ENCODE results near the gene SMPX. TPM values are rescaled to one million over a fixed set of nuclear protein-coding genes. Genes with fewer than 3 reads are reported as not detected.
"Not testable (repeated sequence)": the region's sequence is repeated elsewhere in the genome, so short reads cannot be mapped to it uniquely, and the experiment has no call there.

SMPX gene
- total RNA-seq (2014; rRNA removed; shearing (Covaris generic)): not detected in 2 replicates

DNA sequence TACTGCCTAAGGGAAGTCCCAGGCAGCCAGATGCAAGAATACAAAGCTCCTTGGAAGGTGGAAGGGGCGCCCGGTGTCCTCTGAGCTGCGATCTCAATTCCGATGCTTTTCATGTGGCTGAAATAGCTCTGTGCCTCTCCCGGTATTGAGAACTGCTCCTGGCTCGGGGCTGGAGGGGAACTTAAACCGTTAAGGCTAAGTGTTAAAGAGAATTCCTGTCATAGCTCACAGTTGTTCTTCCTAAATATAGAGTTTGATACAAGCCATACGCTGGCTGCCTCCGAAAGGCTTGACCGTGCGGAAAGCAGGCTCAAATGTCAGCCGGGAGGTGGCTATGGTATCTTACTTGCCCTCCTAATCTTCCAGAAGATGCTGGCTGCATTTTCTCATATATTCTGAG, at the start of gene SMPX:
Gene SMPX (minus strand): TSS at position 157 of the 400 bp plus-strand sequence. CDS start 3,826 bp downstream, outside the sequence.
- DNase-seq (ENCODE audit: low read depth): no peak

DNA sequence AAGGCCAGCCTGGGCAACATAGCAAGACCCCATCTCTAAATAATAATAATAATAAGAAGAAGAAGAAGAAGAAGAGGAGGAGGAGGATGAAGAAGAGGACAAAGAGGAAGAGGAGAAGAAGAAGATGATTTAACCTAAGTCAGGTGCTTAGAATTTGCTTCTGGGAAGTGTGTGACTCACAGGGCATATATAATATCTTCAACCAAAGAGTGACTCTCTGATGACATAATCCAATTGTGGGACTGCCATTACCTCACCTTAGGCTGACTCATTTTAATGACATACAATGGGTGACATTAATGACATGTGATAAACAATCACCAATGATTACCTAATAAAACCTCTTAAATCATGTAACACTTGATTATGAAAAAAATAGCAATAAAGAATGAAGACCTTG, 48.8 kb upstream of the SMPX start:
- DNase-seq (ENCODE audit: low read depth): no peak

DNA sequence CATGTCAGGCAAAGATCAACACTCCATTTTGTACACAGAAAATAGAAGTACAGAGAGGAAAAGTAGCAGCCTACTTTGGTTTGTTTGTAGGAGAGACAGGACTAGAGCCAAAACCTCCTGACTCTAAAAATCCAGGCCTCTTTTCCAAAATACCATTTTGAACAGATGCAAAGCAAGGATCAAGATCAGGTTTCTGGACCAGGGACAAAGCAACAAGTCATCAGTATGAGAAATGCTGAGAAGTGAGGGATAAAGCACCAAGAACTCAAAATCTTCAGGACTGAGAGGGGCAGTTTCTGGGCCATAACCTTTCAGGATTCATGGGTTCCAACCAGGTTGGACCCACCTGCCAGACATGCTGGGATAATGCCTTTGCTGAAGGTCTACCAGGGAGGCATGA, 44.9 kb upstream of the SMPX start:
- no peak for DNase-seq (ENCODE audit: low read depth)

DNA sequence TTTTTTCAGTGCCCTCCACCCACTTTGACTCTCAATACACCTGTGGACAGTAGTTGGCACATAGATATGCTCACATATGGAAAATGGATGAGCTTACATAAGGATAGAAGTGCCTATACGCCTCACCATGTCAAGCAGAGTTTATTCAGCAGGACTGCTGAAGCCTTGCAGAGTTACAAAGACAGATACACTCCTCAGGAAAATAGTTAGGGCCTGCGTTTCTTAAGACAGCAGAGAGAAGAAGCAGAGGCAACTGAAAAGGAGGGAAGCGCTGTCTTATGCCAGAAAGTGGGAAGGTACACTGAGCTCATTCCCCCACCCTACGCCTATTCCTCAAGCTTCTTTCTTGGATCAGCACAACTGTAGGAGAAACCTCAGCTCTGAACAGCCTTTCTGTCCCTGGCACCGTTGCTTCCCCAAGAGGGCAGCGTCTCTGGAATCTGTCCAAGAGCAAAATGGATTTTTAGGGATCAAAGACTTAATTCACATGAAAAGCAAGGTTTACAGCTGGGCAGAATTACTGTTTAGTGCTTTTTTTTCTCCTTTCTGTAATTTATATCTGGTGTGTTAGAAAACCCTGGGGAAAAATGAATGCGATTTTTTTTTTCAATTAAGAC, 44.2 kb upstream of the SMPX start:
- no peak for DNase-seq (ENCODE audit: low read depth)

DNA sequence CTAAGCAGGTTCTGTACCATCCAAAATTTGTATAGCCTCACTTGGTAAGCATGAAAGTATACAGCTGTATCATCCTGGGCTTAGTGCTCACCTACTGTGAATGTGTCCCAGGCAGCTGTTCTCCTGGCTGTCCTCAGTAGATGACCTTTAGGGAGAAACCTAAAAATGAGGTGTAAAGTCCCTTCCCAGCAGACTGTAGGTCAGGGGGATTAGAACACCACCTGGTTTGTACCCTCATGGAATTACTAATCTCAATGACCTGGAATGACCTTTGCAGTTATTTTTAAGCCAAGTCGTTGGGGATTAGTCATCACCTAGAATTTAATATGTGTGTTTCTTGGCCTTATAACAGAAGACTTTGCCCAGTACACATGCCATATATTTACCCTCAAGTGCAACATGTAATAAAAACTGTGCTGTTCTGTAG, 42.4 kb upstream of the SMPX start:
- DNase-seq (ENCODE audit: low read depth): peak; percentile 60

DNA sequence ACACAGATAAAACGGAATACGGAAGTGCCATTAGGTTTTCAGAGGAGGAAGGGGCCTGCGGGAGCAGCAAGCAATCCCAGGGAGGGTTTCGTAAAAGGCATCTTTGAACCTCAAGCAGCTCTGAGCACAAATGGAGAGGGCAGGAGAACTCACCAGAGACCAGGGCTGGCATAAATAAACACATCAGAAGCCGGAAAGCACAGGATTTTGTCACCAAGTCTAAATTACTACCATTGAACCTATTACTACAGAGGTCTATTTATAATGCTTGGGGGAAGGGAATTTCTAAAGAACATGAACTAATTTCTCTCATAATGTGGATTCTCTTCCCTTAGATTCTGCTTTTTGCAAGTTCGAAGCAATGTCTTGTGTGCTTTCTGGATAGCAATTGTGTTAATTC, 41.9 kb upstream of the SMPX start:
- no peak for DNase-seq (ENCODE audit: low read depth)

DNA sequence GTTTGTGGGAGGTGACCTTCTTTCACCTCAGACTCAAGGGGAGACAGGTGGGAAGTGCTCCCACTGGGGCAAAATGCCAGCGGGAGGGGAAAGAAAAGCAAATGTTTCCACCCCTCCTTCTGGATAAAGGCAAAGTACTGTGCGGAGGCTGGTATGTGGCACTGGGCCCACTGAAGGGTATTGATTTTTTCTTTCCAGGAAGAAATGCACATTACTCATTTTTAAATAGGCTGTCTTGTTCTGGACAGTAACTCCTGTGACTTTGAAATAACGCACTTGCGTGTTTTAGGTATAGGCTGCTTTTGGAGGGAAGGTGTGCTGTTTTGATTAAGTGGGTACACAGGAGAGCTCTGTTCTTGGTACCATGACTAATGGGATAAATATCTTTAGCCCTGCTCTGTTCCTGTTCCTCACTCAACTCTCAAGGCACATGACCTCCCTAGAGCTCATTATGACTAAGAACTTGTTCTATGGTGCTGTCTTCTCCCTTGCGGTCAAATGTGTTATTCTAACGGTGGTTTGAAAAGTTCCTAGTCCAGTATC, 40.8 kb upstream of the SMPX start:
- peak; percentile 85 for DNase-seq (ENCODE audit: low read depth)

DNA sequence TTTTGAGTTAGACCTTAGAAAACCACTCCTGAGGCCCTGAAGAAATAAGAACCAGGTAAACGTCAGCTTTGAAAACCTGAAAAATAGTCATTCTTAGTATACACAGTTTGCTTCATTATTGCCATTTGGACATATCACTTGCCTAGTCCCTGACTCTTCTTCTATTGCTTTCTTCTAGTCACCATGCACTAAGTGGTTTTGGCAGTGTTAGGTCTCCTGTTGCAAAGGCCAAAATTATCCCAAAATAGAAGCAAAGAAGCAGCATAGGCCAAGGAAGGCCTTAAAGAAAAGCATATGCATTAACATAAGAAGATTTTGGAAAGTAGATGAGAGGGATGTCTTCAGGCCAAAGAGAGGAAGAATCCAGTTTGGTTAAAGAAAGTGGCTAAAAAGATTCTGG, 24.1 kb upstream of the SMPX start:
- no peak for DNase-seq (ENCODE audit: low read depth)

DNA sequence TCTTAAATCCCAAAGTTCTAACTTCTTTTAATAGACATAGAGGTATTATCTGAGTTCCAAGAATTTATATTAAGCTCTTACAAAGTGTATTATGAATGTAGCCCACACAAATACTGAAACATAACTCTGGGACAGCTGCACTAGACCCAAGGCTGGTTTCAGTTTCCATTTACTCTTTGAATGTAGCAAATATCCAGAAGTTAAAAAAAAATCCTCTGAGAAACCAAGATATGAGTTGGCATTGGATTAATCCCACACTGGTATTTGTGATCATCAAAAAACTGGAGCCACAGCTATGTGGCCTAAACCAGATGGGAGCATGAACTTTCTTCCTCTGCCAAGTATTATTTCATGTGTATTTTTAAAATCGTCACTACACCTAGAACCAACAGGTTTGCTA, 23.6 kb upstream of the SMPX start:
- peak; percentile 32 for DNase-seq (ENCODE audit: low read depth)

DNA sequence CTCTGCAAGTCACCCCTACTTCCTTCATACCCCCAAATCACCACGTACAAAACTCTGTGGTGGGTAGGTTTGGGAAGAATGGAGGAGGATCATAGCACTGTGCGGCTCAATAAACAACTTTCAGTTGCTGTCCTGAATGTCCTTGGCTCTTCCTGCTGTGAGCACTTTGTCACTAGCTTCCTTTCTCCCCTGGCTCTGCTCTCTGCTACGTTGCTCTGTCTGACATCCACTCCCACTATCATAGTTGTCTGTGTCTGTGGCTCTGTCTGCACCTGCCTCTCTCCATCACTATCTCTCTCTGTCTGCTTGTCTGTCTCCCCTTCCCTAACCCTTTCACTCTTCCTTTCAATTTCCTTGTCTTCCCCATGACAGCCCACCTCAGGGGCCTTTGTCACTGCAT, 21.2 kb upstream of the SMPX start:
- DNase-seq (ENCODE audit: low read depth): no peak

DNA sequence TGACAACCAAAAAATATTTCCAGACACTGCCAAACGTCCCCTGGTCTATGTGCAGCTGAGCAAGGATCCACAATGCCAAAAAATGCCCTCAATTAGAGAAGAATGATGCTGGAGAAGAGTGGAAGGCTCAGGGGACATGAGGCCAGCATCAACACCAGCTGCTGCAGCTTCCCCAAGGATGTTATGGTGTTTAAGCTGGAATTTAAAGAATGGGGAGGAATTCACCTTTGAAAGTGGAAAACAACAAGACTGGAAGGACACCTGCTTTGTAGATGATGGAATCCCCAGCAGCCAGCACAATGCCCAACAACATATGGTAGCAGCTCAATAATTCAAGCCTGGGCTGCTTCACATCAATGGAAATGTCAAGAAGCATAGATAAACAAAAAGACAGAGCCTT, 20.3 kb upstream of the SMPX start:
- DNase-seq (ENCODE audit: low read depth): no peak

DNA sequence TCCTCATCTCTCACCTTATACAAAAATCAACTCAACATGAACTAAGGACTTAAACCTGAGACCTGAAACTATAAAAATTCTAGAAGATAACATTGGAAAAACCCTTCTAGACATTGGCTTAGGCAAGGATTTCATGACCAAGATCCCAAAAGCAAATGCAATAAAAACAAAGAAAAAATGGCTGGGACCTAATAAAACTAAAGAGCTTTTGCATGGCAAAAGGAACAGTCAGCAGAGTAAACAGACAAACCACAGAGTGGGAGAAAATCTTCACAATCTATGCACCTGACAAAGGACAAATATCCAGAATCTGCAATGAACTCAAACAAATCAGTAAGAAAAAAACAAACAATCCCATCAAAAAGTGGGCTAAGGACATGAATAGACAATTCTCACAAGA, 17.2 kb upstream of the SMPX start:
- DNase-seq (ENCODE audit: low read depth): not testable (repeated sequence)

DNA sequence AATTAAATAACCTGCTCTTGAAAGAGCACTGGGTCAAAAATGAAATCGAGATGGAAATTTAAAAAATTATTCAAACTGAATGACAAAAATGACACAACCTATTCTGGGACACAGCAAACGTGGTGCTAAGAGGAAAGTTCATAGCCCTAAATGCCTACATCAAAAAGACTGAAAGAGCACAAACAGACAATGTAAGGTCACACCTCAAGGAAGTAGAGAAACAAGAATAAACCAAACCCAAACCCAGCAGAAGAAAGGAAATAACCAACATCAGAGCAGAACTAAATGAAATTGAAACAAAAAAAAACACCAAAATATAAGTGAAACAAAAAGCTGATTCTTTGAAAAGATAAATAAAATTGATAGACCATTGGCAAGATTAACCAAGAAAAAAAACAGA, 15.1 kb upstream of the SMPX start:
- DNase-seq (ENCODE audit: low read depth): not testable (repeated sequence)

DNA sequence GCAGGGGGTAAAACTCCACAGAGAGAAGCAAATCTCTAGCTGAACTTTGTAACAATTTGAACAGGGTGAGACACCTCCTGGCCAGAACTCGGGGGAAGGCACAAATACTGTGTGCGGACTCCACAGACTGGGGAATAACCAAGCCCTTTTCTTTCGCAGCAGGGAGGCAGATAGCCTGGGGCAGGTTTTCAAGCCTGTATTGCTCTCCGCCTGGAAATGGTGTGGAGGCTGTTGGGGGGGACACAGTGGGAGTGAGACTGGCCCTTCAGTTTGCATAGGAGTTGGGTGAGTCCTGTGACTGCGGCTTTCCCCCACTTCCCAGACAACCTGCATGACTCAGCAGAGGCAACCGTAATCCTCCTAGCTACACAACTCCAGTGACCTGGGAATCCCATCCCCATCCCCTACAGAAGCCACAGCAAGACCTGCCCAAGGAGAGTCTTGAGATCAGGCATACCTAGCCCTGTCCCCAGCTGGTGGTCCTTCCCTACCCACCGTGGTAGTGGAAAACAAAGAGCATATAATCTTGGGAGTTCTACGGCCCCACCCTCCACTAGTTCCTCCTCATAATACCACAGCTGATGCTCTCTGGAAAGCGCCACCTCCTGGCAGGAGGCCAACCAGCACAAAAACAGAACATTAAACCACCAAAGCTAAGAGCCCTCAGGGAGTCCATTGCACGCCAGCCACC, 12.9 kb upstream of the SMPX start:
- peak; percentile 75 for DNase-seq (ENCODE audit: low read depth)

DNA sequence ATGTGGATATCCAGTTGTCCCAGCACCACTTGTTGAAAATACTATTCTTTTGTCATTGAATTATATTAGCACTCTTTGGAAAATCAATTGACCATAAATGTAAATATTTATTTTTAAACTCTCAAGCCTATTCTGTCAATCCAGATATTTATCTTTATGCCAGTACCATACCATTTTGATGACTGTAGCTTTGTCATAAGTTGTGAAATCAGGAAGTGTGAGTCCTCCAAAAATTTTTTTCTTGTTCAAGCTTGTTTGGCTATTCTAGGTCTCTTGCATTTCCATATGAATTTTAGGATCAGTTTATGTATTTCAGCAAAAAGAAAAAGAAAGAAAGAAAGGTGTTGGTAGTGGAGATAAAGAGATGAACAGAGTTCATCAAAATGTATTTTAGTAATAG, 8.2 kb upstream of the SMPX start:
- DNase-seq (ENCODE audit: low read depth): no peak

DNA sequence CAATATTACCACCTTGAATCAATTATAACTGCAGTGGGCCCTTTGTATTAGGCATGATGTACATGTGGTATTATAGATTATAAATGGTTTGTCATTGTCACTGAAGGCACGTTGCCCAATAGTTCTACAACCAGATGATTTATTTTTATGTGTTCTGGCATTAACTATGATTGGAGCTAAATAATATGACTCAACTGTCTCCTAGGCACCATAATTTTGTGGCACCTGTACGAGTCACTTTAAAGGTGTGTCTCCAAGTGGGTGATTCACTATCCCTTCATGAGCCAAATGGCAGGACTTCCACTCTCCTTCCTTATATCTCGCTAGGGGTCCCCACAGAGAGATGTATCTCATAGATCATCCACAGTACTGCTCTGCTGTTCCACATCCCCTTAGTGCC, 6.1 kb upstream of the SMPX start:
- DNase-seq (ENCODE audit: low read depth): no peak

DNA sequence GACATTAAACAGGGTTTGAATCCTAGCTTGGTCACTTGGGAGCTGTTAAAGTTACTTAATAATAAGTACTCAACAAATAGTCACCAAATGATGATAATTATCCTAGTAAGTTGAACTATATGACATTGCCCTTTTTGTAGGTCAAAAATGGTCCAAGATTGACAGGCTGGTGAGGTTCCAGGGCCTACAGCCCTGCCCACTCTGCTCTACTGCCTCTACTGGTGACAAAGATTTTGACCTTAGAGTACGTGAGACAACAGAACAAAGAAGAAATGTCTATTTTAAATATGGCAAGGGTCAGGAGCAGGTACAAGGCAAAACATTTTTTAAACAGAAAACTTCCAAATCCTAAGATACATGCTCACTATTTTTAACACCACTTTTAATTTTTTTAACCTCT, 572 bp upstream of the SMPX start:
- DNase-seq (ENCODE audit: low read depth): no peak

DNA sequence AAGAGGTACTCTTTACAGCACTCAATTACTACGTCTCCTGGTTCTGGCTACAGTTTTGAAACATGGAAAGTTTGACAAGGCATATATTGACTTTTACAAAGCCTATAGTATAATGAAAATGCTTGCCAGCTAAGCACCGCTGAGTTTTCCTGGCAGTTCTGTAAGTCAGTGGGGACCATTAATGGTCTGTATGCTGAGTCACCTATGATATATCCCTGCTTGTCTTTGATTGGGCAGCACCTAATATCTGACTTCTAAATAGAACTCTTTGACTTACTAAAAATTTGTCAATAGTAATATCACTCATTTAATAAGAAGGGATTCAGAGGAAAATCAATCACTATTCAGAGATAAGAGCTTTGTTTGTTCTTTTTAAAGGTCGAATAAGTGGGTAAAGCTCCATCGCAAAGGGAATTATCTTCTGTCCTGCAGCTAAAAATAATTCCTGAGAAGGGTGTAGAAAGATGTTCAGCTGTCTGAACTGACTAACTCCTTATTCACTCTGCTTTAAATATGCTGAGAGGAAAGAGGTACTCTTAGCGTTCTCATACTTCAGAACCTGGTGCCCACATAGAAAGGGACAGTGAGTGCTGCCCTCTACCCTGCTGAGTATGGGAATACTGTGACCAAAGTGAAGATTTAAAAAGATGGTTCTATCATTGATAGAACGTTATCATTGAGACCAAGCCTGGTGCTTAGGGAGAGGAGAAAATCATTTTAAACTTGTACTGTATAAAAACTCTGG, 959 bp downstream of the SMPX start:
- DNase-seq (ENCODE audit: low read depth): no peak

DNA sequence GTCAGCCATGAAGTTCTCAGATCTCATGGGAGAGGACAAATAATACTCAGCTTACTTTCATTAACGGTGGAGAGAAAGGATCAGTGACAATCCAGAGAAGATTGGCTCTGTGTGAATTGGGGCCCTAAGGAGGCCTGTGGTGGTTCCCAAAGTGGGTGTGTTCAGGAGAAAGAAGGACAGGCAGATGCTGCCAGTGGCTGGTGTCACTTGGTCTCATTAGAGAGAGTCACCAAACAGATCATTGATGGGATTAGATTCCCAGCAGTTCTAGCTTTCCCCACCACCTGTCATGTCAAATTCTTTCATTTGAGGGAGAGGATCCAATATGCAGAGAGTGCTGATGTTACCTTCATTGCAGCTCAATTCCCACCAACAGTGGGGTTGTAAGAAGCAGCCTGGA, 8.0 kb downstream of the SMPX start:
- DNase-seq (ENCODE audit: low read depth): no peak

DNA sequence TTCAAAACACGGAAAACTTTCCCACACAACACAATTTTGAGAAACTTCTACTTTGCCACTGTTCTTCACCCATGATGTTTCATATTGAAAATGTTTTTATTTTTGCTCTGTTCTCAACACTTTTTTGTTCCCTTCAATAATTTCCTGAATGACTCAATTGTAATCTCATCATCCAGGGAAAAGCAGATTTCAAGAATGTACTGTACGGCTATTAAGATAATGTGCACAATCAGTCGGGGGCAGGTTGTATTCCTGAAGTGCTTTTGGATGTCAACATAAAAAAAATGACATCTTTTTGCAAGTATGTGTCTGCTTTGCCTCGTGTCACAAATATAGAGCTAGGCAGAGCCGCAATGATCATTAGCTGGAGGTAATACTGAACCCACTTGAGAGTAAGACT, 9.7 kb downstream of the SMPX start:
- DNase-seq (ENCODE audit: low read depth): no peak

DNA sequence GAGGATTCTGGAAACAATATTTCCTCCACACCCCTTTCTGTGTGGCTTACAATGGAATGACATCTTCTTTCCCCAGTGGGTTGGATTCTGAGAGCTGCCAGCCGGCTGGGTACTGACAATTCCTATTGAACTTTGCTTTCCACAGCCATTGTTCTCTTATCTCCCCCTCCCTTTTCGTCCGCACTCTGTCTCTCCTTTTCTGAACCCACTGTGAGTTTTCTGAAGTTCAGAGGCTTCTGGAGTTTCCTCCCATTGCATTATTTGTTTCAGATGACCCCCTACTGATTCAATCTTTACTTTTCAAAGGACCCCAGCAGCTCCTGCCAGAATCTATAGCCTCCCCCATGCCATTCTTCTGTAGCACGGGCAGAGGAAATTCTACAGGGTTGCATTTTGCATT, 10.4 kb downstream of the SMPX start:
- DNase-seq (ENCODE audit: low read depth): no peak

DNA sequence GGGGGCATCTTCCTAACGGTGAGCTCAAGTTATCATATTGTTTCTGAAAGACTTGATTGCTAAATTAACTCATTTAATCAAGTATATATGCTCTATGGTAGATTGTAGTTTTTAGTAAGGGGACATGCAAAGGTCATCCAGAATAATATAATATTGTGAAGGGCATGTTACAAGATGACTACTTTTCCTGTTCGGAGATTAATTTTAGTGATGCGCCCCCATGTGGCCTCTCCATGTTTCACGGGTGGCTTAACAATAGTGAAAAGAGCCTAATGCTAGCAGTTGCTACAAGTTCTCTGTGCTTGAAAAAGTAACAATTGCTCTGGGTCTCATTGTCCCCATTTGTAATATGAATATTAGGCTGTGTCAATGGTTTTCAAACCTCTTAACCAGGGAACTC, 12.2 kb downstream of the SMPX start:
- peak; percentile 20 for DNase-seq (ENCODE audit: low read depth)

DNA sequence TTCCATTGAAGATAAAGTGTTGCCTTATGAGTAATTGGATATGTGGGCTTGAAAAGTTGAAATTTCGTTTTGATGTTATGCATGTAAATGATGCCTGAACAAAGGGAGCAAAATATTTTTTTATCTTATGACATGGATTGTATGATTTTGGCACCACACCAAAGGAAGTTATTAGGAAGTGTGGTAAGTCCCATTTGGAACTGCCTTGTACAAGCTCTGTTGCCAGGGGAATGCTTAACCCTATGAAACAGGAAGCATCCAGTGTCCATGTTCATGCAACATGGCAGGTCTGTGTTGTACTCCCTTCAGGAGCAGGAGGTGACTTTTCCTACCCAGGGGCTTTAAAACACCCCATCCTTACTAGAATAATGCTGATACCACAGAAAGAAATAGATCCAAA, 13.2 kb downstream of the SMPX start:
- no peak for DNase-seq (ENCODE audit: low read depth)

All from RPMI7951 (cell line).